HCT116 (cell line): ENCODE results near the gene THPO. TPM values are rescaled to one million over a fixed set of nuclear protein-coding genes. Genes with fewer than 3 reads are reported as not detected.
A peak's percentile ranks its signal among the peaks of the same experiment; 100 is the strongest.

ENCODE experiments used
- ATAC-seq: fragments of 200-7000 bp; cut with Tn5 transposase; 2 replicates; pipeline ENCODE4 v1.9.1; 2020; ENCODE audit warnings: mild to moderate bottlenecking, moderate library complexity
- BruUV-seq: library from RNA; stranded (reverse); fragments of 400-500 nt; replicated peaks from 2 replicates; lab custom pipeline; 2021; lab: Mats Ljungman, UMichigan
- CTCF ChIA-PET: fragments of 300-600 bp; sonication (Branson Sonifier 250); formaldehyde crosslinking; loops from one replicate; lab custom pipeline; 2021; ENCODE audit warnings: antibody characterized with exemption; lab: Charles Lee
- POLR2A ChIA-PET: fragments of 300-600, 350-600 bp; sonication (Branson Sonifier 250); formaldehyde crosslinking; loops from one replicate; lab custom pipeline; 2021; ENCODE audit warnings: antibody characterized with exemption; lab: Charles Lee
- RAD21 ChIA-PET, 2 experiments: fragments of 300-600 bp; sonication (Branson Sonifier 250); formaldehyde crosslinking; loops; one replicate each; lab custom pipeline; 2023; ENCODE audit warnings: low total read pairs in 2 of 2; ENCODE audit not compliant: uncharacterized antibody in 2 of 2, unreplicated experiment in 2 of 2, low non-redundant PET in 1 of 2; lab: Charles Lee
- DNase-seq: peaks from one replicate; pipeline ENCODE4 v3.0.0-alpha.2; 2010; ENCODE audit warnings: low read depth, low spot score
- H2AFZ ChIP-seq: fragments of 200-600 bp; shearing (Covaris generic), sonication (generic); 2 replicates; pipeline ENCODE4 v1.6.1; 2017; ENCODE audit warnings: low read depth, mixed run types, mixed read lengths, antibody characterized with exemption, low read length; ENCODE audit not compliant: poor library complexity, severe bottlenecking
- H3K27ac ChIP-seq: 2 replicates; pipeline ENCODE4 v1.5.1; 2012; ENCODE audit warnings: low read depth, low read length
- H3K27me3 ChIP-seq: fragments of 200-600 bp; sonication (generic); 2 replicates; pipeline ENCODE4 v1.6.1; 2016; ENCODE audit warnings: mixed run types, low read length, mixed read lengths; ENCODE audit not compliant: insufficient read depth
- H3K36me3 ChIP-seq, 2 experiments: fragments of 200-500 bp in 1 of 2; fragments of 200-600 bp in 1 of 2; sonication (Bioruptor generic) in 1 of 2; sonication (generic) in 1 of 2; 2 replicates each; pipeline versions ENCODE4 v1.5.1 to v1.6.1; 2014 to 2016; ENCODE audit warnings: low read length in 2 of 2, inconsistent platforms in 1 of 2, mixed read lengths in 1 of 2, mixed run types in 1 of 2; ENCODE audit not compliant: insufficient read depth in 2 of 2, control insufficient read depth in 1 of 2
- H3K4me1 ChIP-seq, 2 experiments: fragments of 200-600 bp in 1 of 2; sonication (generic) in 1 of 2; 2 replicates each; pipeline versions ENCODE4 v1.5.1 to v1.6.1; 2012 to 2017; ENCODE audit warnings: low read length in 2 of 2, inconsistent platforms in 1 of 2, mild to moderate bottlenecking in 1 of 2, mixed read lengths in 1 of 2, mixed run types in 1 of 2, moderate library complexity in 1 of 2; ENCODE audit not compliant: insufficient read depth in 2 of 2, control insufficient read depth in 1 of 2
- H3K4me2 ChIP-seq: fragments of 200-600 bp; sonication (generic); 2 replicates; pipeline ENCODE4 v1.6.1; 2017; ENCODE audit warnings: mixed run types, low read length, mixed read lengths
- H3K4me3 ChIP-seq, 2 experiments: fragments of 200-600 bp in 1 of 2; sonication (generic) in 1 of 2; replicated peaks in 1 of 2; 2 replicates each; pipeline ENCODE4 v1.5.1; 2011 to 2016; ENCODE audit warnings: low read length in 2 of 2, control low read depth in 1 of 2, low read depth in 1 of 2, mild to moderate bottlenecking in 1 of 2, mixed read lengths in 1 of 2, mixed run types in 1 of 2
- H3K79me2 ChIP-seq: fragments of 200-600 bp; sonication (generic); 2 replicates; pipeline ENCODE4 v1.6.1; 2017; ENCODE audit warnings: mild to moderate bottlenecking, mixed run types, low read length, moderate library complexity, mixed read lengths; ENCODE audit not compliant: insufficient read depth
- H3K9ac ChIP-seq: fragments of 200-600 bp; sonication (generic); 2 replicates; pipeline ENCODE4 v1.6.1; 2016; ENCODE audit warnings: low read length, mixed read lengths
- H3K9me2 ChIP-seq: fragments of 200-600 bp; sonication (generic), shearing (Covaris generic); 2 replicates; pipeline ENCODE4 v1.6.1; 2017; ENCODE audit warnings: mixed run types, mild to moderate bottlenecking, moderate library complexity; ENCODE audit not compliant: insufficient read depth
- H3K9me3 ChIP-seq, 2 experiments: fragments of 200-500 bp in 1 of 2; fragments of 200-600 bp in 1 of 2; sonication (Bioruptor generic) in 1 of 2; sonication (generic) in 1 of 2; 2 replicates each; pipeline ENCODE4 v1.6.1; 2014 to 2017; ENCODE audit warnings: low read length in 2 of 2, mixed read lengths in 2 of 2, inconsistent platforms in 1 of 2, low read depth in 1 of 2, mild to moderate bottlenecking in 1 of 2, mixed run types in 1 of 2, moderate library complexity in 1 of 2; ENCODE audit not compliant: control insufficient read depth in 1 of 2, insufficient read depth in 1 of 2
- H4K20me1 ChIP-seq: fragments of 200-600 bp; sonication (generic), shearing (Covaris generic); 2 replicates; pipeline ENCODE4 v1.6.1; 2017; ENCODE audit warnings: mixed run types, mild to moderate bottlenecking, moderate library complexity; ENCODE audit not compliant: insufficient read depth
- CEBPB ChIP-seq: IDR thresholded peaks from 2 replicates; pipeline ENCODE4 v1.6.1; 2012; ENCODE audit warnings: low read depth
- ELF1 ChIP-seq: IDR thresholded peaks from 2 replicates; pipeline ENCODE4 v1.6.1; 2012; ENCODE audit warnings: low read depth, borderline replicate concordance
- EZH2 ChIP-seq: fragments of 200-600 bp; sonication (generic); IDR thresholded peaks from 2 replicates; pipeline ENCODE4 v1.6.1; 2017; ENCODE audit warnings: antibody characterized with exemption, mixed run types
- EZH2phosphoT487 ChIP-seq: fragments of 200-600 bp; IDR thresholded peaks from 2 replicates; pipeline ENCODE4 v1.6.1; 2018; ENCODE audit warnings: antibody characterized with exemption, borderline replicate concordance
- FOSL1 ChIP-seq: IDR thresholded peaks from 2 replicates; pipeline ENCODE4 v1.6.1; 2012; ENCODE audit warnings: low read depth
- POLR2A ChIP-seq: IDR thresholded peaks from 2 replicates; pipeline ENCODE4 v1.7.0; 2011; ENCODE audit warnings: borderline replicate concordance; ENCODE audit not compliant: insufficient read depth, insufficient read length; ENCODE audit errors: extremely low read depth
- POLR2AphosphoS5 ChIP-seq: IDR thresholded peaks from 2 replicates; pipeline ENCODE4 v1.6.1; 2011; ENCODE audit warnings: mild to moderate bottlenecking, low read depth, low read length, moderate library complexity
- REST ChIP-seq: IDR thresholded peaks from 2 replicates; pipeline ENCODE4 v1.6.1; 2012; ENCODE audit warnings: low read depth
- YY1 ChIP-seq: IDR thresholded peaks from 2 replicates; pipeline ENCODE4 v1.6.1; 2011; ENCODE audit warnings: low read length, low read depth, moderate library complexity, mild to moderate bottlenecking; ENCODE audit not compliant: insufficient replicate concordance; ENCODE audit errors: extremely low read depth
- ZBTB33 ChIP-seq: IDR thresholded peaks from 2 replicates; pipeline ENCODE4 v1.6.1; 2011; ENCODE audit warnings: mild to moderate bottlenecking, low read length, moderate library complexity; ENCODE audit not compliant: insufficient replicate concordance; ENCODE audit errors: extremely low read depth
- intact Hi-C: fragments of 100-400 bp; cut with micrococcal nuclease; formaldehyde crosslinking; loops from 2 replicates; pipeline ENCODE4 v1.10.0; 2022
- total RNA-seq: library from RNA; stranded (reverse); gene quantifications from one replicate; pipeline ENCODE4 v1.2.1, GENCODE V29; 2021; ENCODE audit not compliant: unreplicated experiment

THPO gene
- total RNA-seq, 1 experiment from 2014 or later: not detected

- no peaks in the 10 kb centered on the region for H3K9me3 ChIP-seq
- ChIA-PET RAD21 (no interaction called here), CTCF (no interaction called here), POLR2A (no interaction called here)
- H3K79me2 ChIP-seq: no peaks in the 10 kb centered on the region
- no peak overlapping the region for H3K9ac ChIP-seq
- H3K4me3 ChIP-seq: no peak overlapping the region
- BruUV-seq: no TSS peak
- no peaks in the 10 kb centered on the region for H4K20me1 ChIP-seq
- DNase-seq: no peak
- no peaks in the 10 kb centered on the region for H3K4me1 ChIP-seq
- no peaks in the 10 kb centered on the region for H3K27me3 ChIP-seq
- peak; percentile 32; the same call in 1 of the 2 replicates for ATAC-seq
- no peaks in the 10 kb centered on the region for H3K9me2 ChIP-seq
- no peak overlapping the region for H3K27ac ChIP-seq
- TF ChIP-seq POLR2A: no peak
- TF ChIP-seq EZH2: no peak
- no peak for TF ChIP-seq ZBTB33
- TF ChIP-seq FOSL1: no peak
- TF ChIP-seq YY1: no peak
- no peak for TF ChIP-seq REST
- TF ChIP-seq POLR2AphosphoS5: no peak
- no peak for TF ChIP-seq EZH2phosphoT487
- no peak for TF ChIP-seq ELF1
- no peak for TF ChIP-seq CEBPB
- no peak overlapping the region for H2AFZ ChIP-seq
- no peak overlapping the region for H3K4me2 ChIP-seq
- no peaks in the 10 kb centered on the region for H3K36me3 ChIP-seq
- intact Hi-C loops: no loop called here
These were observed 11.4 kb upstream of the THPO start for GRCh38 chr3:184389384-184389783.
